ENCODE results near the gene ATAD5.
"Not testable (repeated sequence)": the region's sequence is repeated elsewhere in the genome, so short reads cannot be mapped to it uniquely, and the experiment has no call there.

Gene ATAD5

GRCh38 chr17:30920282-30920681 is 88.5 kb downstream of the ATAD5 start:
- H3K27ac Mint-ChIP-seq, result no peak overlapping the region
- no peaks in the 10 kb centered on the region for H3K9me3 Mint-ChIP-seq
- no peak overlapping the region for H3K4me3 Mint-ChIP-seq
- ATAC-seq, result no peak
- H3K27me3 Mint-ChIP-seq, result peaks cover 51% of the 10 kb centered on the region
- no peak for DNase-seq
- peaks cover 17% of the 10 kb centered on the region for H3K4me1 Mint-ChIP-seq

- no peak for DNase-seq
- Mint-ChIP-seq H3K27ac (no peak overlapping the region), H3K4me1 (peaks cover 17% of the 10 kb centered on the region), H3K4me3 (peak overlapping the region; percentile 70 to 73), H3K9me3 (no peaks in the 10 kb centered on the region), H3K27me3 (peaks cover 57% of the 10 kb centered on the region)
- ATAC-seq, result no peak
Observed at GRCh38 chr17:30920683-30921543, 89.1 kb downstream of the ATAD5 start.

DNA sequence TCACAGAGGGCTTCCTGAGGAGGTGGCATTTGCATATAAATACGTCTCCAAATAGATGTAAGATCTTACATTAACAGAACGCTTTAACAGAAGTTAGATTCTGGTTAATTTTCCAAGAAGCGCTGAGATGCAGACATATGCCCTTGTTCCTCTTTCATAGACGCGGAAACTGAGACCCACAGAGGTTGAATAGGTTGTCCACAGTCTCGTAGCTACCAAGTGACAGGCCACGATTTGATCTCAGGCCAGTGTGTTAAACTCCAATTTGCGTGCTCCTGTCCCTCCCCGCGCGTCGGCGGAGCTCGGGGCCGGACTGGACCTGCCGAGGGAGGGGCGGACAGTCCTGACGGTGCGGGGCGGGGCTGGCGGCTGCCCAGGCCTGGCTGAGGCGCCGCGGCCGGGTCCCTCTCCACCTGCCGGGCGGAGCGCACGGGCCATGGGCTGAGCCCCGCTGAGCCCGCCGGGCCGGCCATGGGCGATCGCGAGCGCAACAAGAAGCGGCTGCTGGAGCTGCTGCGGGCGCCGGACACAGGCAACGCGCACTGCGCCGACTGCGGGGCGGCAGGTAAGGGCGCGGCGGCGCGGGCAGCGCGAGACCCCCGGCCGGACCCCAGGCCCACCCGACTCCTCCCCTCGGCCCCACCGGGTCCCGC is 89.9 kb downstream of the ATAD5 start, which contains the start of gene ADAP2:
ADAP2 (plus strand) TSS at position 402 of the 653 bp plus-strand sequence; CDS start at position 472, 70 bp downstream.
- DNase-seq (no peak), ATAC-seq (peak; percentile 55)
- peaks cover 65% of the 10 kb centered on the region for H3K27me3 Mint-ChIP-seq
- H3K9me3 Mint-ChIP-seq, result no peaks in the 10 kb centered on the region
- peak within 1 kb of the TSS in 1 of 2 donors; percentile 60 for H3K27ac Mint-ChIP-seq
- peak within 1 kb of the TSS; percentile 78 to 85 for H3K4me3 Mint-ChIP-seq
- peaks cover 17% of the 10 kb centered on the region for H3K4me1 Mint-ChIP-seq

- no peaks in the 10 kb centered on the region for H3K9me3 Mint-ChIP-seq
- DNase-seq, result peak in 1 of 2 donors; percentile 17
- H3K27me3 Mint-ChIP-seq, result peaks cover 72% of the 10 kb centered on the region
- peak; percentile 66 for ATAC-seq
- H3K4me1 Mint-ChIP-seq, result peaks cover 17% of the 10 kb centered on the region
- H3K27ac Mint-ChIP-seq, result peak overlapping the region in 1 of 2 donors; percentile 10
- H3K4me3 Mint-ChIP-seq, result peak overlapping the region; percentile 78 to 85
Observed at GRCh38 chr17:30922235-30923030, 90.7 kb downstream of the ATAD5 start.

GRCh38 chr17:30924341-30924740 is 92.6 kb downstream of the ATAD5 start:
- DNase-seq, result no peak
- H3K27me3 Mint-ChIP-seq, result peaks cover 72% of the 10 kb centered on the region
- no peak overlapping the region for H3K27ac Mint-ChIP-seq
- H3K4me1 Mint-ChIP-seq, result peaks cover 17% of the 10 kb centered on the region
- ATAC-seq, result no peak
- no peaks in the 10 kb centered on the region for H3K9me3 Mint-ChIP-seq
- H3K4me3 Mint-ChIP-seq, result no peak overlapping the region

GRCh38 chr17:30926516-30926915 is 94.8 kb downstream of the ATAD5 start:
- Mint-ChIP-seq H3K27ac (no peak overlapping the region), H3K27me3 (peaks cover 55% of the 10 kb centered on the region), H3K9me3 (no peaks in the 10 kb centered on the region), H3K4me1 (peaks cover 14% of the 10 kb centered on the region), H3K4me3 (no peak overlapping the region)
- no peak for DNase-seq
- no peak for ATAC-seq

GRCh38 chr17:30927756-30928155 is 96.0 kb downstream of the ATAD5 start:
- H3K27me3 Mint-ChIP-seq, result peaks cover 43% of the 10 kb centered on the region
- H3K9me3 Mint-ChIP-seq, result no peaks in the 10 kb centered on the region
- no peak for DNase-seq
- peaks cover 3% of the 10 kb centered on the region for H3K4me1 Mint-ChIP-seq
- no peak overlapping the region for H3K27ac Mint-ChIP-seq
- no peak overlapping the region for H3K4me3 Mint-ChIP-seq
- no peak for ATAC-seq

GRCh38 chr17:30928584-30928983 is 96.8 kb downstream of the ATAD5 start:
- Mint-ChIP-seq H3K27me3 (peaks cover 34% of the 10 kb centered on the region), H3K27ac (no peak overlapping the region), H3K4me1 (no peaks in the 10 kb centered on the region), H3K4me3 (no peak overlapping the region), H3K9me3 (no peaks in the 10 kb centered on the region)
- DNase-seq (no peak), ATAC-seq (no peak)

DNA sequence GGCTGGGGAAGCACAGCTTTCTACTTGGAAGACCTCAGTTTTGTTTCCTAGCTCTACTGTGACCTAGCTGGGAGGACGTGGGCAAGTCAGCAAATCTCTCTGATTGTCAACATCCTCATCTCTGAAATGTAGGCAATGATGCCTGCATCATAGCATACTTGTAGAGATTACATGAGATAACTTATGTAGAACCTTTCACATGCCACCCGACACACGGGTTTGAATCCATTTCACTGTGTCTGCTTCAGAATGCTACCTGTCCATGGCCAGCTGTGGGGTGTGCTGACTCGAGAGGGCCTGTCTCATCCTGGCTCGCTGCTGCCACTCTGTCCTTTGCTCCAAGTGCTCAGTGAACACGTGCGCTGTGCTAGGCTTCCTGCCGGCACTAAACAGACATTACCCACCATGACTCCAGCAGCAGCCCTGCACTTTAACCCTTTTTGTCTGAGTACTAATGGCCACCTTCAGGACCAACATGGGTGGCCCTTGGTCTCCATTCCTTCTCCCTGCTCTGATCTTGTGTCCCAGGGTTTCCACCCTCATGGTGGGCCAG is 97.4 kb downstream of the ATAD5 start:
- Mint-ChIP-seq H3K4me1 (no peaks in the 10 kb centered on the region), H3K27me3 (peaks cover 29% of the 10 kb centered on the region), H3K27ac (no peak overlapping the region), H3K4me3 (no peak overlapping the region), H3K9me3 (no peaks in the 10 kb centered on the region)
- DNase-seq (no peak), ATAC-seq (no peak)

DNA sequence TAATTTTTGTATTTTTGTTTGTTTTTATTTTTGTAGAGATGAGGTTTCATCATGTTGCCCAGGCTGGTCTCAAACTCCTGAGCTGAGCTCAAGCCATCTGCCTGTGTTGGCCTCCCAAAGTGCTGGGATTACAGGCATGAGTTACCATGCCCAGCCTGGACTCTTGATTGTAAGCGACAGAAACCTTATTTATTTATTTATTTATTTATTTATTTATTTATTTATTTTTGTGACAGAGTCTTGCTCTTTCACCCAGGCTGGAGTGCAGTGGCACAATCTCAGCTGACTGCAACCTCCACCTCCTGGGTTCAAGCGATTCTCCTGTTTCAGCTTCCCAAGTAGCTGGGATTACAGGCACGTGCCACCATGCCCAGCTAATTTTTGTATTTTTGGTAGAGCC is 98.1 kb downstream of the ATAD5 start:
- H3K4me1 Mint-ChIP-seq, result not testable (repeated sequence)

DNA sequence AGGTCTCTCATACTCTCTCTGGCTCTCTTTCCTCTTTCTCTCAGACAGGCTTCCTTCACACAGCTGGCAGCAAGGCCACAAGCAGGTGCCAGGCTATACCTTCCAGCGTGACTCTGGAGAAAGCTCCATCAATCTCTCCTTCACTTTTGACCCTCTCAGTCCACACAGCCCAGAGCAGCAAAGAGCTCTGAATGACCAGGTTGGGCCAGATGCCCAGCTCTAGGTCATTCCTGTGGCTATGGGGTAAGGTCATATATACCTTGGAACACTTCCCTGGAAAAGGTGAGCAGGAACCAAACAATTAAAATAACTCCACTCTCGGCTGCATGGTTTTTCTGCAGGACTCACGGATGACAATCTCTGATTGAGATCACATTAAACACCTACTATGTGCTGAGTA is 98.7 kb downstream of the ATAD5 start:
- DNase-seq, result no peak
- Mint-ChIP-seq H3K4me3 (no peak overlapping the region), H3K9me3 (no peaks in the 10 kb centered on the region), H3K27ac (no peak overlapping the region), H3K4me1 (no peaks in the 10 kb centered on the region), H3K27me3 (peaks cover 19% of the 10 kb centered on the region)
- ATAC-seq, result no peak

More for the DNA sequence above, 98.1 kb downstream of the ATAD5 start:
- not testable (repeated sequence) for DNase-seq, H3K4me3 Mint-ChIP-seq, H3K9me3 Mint-ChIP-seq, ATAC-seq, H3K27ac Mint-ChIP-seq
- H3K27me3 Mint-ChIP-seq, result peaks cover 24% of the 10 kb centered on the region

GRCh38 chr17:30931582-30931981 is 99.8 kb downstream of the ATAD5 start:
- not testable (repeated sequence) for H3K27me3 Mint-ChIP-seq, DNase-seq, H3K4me3 Mint-ChIP-seq, H3K9me3 Mint-ChIP-seq, H3K4me1 Mint-ChIP-seq, ATAC-seq, H3K27ac Mint-ChIP-seq

- no peak for DNase-seq
- peak overlapping the region in 1 of 2 donors; percentile 87 for H3K27ac Mint-ChIP-seq
- no peaks in the 10 kb centered on the region for H3K27me3 Mint-ChIP-seq
- ATAC-seq, result no peak
- H3K4me3 Mint-ChIP-seq, result no peak overlapping the region
- peaks cover 6% of the 10 kb centered on the region for H3K4me1 Mint-ChIP-seq
- no peaks in the 10 kb centered on the region for H3K9me3 Mint-ChIP-seq
Observed at GRCh38 chr17:30933966-30934365, 102.2 kb downstream of the ATAD5 start.

DNA sequence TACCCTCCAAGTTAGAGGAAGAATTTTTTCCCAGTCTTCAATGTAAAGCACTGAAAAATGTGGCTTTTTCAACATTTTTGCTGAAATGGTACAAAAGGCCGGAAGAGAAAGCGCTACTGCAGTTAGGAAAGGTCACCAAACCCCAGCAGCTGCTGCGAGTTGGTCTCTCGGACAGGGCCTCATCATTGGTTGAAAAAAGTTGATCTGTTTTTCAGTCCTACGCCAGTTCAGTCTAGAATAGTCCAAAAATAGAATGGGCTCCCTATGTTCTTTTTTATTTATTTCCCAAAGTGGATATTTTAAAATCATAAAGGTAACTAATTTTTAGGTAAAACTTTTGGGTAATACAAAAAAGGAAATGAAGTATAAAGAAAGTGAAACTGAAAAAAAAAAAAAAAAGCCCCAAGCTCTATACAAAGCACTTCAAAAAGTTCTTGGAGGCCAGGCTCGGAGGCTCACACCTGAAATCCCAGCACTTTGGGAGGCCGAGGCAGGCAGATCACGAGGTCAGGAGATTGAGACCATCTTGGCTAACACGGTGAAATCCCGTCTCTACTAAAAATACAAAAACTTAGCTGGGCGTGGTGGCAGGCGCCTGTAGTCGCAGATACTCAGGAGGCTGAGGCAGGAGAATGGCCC is 107.4 kb downstream of the ATAD5 start:
- DNase-seq, result no peak
- no peak for ATAC-seq
- H3K4me3 Mint-ChIP-seq, result no peak overlapping the region
- H3K9me3 Mint-ChIP-seq, result peaks cover 0 to 6% of the 10 kb centered on the region in 2 donors
- peaks cover 11% of the 10 kb centered on the region for H3K4me1 Mint-ChIP-seq
- H3K27me3 Mint-ChIP-seq, result no peaks in the 10 kb centered on the region
- H3K27ac Mint-ChIP-seq, result no peak overlapping the region

All from stimulated activated naive CD8-positive, alpha-beta T cell treated with anti-CD3 and anti-CD28 coated beads, Interleukin-15, amount 100 ng/mL, for 72 hours (primary cell).